ENCODE results near the gene CERK.
"Not testable (repeated sequence)": the region's sequence is repeated elsewhere in the genome, so short reads cannot be mapped to it uniquely, and the experiment has no call there.

Gene CERK

DNA sequence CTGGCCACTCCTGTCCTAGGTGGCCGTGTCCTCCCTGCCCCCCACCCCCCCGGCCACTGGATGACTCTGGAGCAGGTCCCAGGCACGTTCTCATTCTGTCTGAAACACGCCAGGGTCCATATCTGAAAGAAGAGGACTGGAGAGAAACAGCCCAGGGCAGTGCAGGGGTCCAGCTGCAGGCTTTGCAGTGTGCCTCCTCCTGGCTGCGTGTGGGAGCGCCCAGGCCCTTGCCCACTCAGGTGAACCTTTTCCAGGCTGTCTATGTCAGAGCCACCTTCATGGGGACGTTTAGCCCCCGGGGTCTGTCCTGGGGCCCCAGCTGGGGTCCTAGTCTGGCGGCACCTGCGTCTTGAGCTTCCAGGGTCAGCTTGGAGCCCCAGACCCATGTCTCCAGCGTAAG is 102.3 kb downstream of the CERK start:
- no peak for DNase-seq (ENCODE audit: low spot score)
- H3K27ac ChIP-seq, result peak overlapping the region in 1 of 2 donors; percentile 4
- TF ChIP-seq, protein P1, sequence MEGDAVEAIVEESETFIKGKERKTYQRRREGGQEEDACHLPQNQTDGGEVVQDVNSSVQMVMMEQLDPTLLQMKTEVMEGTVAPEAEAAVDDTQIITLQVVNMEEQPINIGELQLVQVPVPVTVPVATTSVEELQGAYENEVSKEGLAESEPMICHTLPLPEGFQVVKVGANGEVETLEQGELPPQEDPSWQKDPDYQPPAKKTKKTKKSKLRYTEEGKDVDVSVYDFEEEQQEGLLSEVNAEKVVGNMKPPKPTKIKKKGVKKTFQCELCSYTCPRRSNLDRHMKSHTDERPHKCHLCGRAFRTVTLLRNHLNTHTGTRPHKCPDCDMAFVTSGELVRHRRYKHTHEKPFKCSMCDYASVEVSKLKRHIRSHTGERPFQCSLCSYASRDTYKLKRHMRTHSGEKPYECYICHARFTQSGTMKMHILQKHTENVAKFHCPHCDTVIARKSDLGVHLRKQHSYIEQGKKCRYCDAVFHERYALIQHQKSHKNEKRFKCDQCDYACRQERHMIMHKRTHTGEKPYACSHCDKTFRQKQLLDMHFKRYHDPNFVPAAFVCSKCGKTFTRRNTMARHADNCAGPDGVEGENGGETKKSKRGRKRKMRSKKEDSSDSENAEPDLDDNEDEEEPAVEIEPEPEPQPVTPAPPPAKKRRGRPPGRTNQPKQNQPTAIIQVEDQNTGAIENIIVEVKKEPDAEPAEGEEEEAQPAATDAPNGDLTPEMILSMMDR (IDR thresholded peaks at IDR 0.05), result no peak
- no peak overlapping the region for H3K4me3 ChIP-seq

DNA sequence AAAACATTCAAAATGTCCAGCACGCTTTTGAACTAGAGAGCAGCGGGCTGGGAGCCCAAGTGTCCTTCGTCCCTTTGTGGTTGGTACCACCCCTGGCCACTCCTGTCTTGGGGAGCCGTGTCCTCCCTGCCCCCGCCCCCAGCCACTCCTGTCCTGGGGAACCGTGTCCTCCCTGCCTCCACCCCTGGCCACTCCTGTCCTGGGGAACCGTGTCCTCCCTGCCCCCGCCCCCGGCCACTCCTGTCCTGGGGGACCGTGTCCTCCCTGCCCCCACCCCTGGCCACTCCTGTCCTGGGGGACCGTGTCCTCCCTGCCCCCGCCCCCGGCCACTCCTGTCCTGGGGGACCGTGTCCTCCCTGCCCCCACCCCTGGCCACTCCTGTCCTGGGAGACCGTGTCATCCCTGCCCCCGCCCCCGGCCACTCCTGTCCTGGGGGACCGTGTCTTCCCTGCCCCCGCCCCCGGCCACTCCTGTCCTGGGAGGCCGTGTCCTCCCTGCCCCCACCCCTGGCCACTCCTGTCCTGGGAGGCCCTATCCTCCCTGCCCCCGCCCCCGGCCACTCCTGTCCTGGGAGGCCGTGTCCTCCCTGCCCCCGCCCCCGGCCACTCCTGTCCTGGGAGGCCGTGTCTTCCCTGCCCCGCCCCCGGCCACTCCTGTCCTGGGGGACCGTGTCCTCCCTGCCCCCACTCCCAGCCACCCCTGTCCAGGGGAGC is 102.9 kb downstream of the CERK start:
- not testable (repeated sequence) for DNase-seq (ENCODE audit: low spot score); H3K4me3 ChIP-seq; H3K27ac ChIP-seq
